HepG2 (cell line): Measurements from ENCODE around the gene CHKA. TPM values are rescaled to one million over a fixed set of nuclear protein-coding genes. Genes with fewer than 3 reads are reported as not detected.
A peak's percentile ranks its signal among the peaks of the same experiment; 100 is the strongest.

ENCODE experiments used
- ARID3A ChIP-seq: IDR thresholded peaks from 2 replicates; pipeline ENCODE4 v1.6.1; 2012; ENCODE audit warnings: low read depth, low read length, improper control_type of control experiment
- CHD4 ChIP-seq: fragments of 200-600 bp; sonication (generic); IDR thresholded peaks from 2 replicates; pipeline ENCODE4 v1.7.0; 2017; ENCODE audit warnings: mild to moderate bottlenecking, low read length, borderline replicate concordance
- DR1 ChIP-seq: sonication (generic); formaldehyde crosslinking; IDR thresholded peaks from 2 replicates; pipeline ENCODE4 v1.8.0; 2021; ENCODE audit warnings: mild to moderate bottlenecking, missing genetic modification reagents, inconsistent platforms
- DZIP1 ChIP-seq: sonication (generic); formaldehyde crosslinking; IDR thresholded peaks from 2 replicates; pipeline ENCODE4 v1.5.0; 2020; ENCODE audit warnings: mild to moderate bottlenecking, missing genetic modification reagents
- ELF3 ChIP-seq: IDR thresholded peaks from 2 replicates; pipeline ENCODE4 v1.6.1; 2016; ENCODE audit warnings: missing genetic modification reagents, missing compliant biosample characterization
- GATAD1 ChIP-seq: IDR thresholded peaks from 2 replicates; pipeline ENCODE4 v1.6.1; 2016; ENCODE audit warnings: missing genetic modification reagents, missing compliant biosample characterization
- KDM1A ChIP-seq: IDR thresholded peaks from 2 replicates; pipeline ENCODE4 v1.6.1; 2016; ENCODE audit warnings: missing compliant biosample characterization
- KDM4B ChIP-seq: sonication (generic); formaldehyde crosslinking; IDR thresholded peaks from 2 replicates; pipeline ENCODE4 v1.4.0; 2020; ENCODE audit warnings: missing genetic modification reagents
- POLR2A ChIP-seq, 2 experiments: IDR thresholded peaks; 2 replicates each; pipeline ENCODE4 v1.6.1; 2011; ENCODE audit warnings: low read depth in 2 of 2, low read length in 2 of 2, mild to moderate bottlenecking in 1 of 2, moderate library complexity in 1 of 2; ENCODE audit not compliant: insufficient read depth in 1 of 2
- RFX5 ChIP-seq: IDR thresholded peaks from 2 replicates; pipeline ENCODE4 v1.6.1; 2011; ENCODE audit warnings: low read depth, low read length, improper control_type of control experiment
- RNF219 ChIP-seq: sonication (generic); formaldehyde crosslinking; IDR thresholded peaks from 2 replicates; pipeline ENCODE4 v1.5.0; 2020; ENCODE audit warnings: mild to moderate bottlenecking, missing genetic modification reagents
- SATB2 ChIP-seq: sonication (generic); formaldehyde crosslinking; IDR thresholded peaks from 2 replicates; pipeline ENCODE4 v1.5.0; 2020; ENCODE audit warnings: missing genetic modification reagents
- SCMH1 ChIP-seq: sonication (generic); formaldehyde crosslinking; IDR thresholded peaks from 2 replicates; pipeline ENCODE4 v1.9.0; 2021; ENCODE audit warnings: missing genetic modification reagents, mild to moderate bottlenecking, borderline replicate concordance
- SOX13 ChIP-seq, 3 experiments: fragments of 450-650 bp in 1 of 3; sonication (generic) in 1 of 3; formaldehyde crosslinking in 1 of 3; IDR thresholded peaks in 2 of 3; conservative IDR thresholded peaks in 1 of 3; 2 replicates each; pipeline versions ENCODE4 v1.5.0 to v1.6.1; 2016 to 2020; ENCODE audit warnings: antibody characterized with exemption in 1 of 3, mild to moderate bottlenecking in 1 of 3, missing compliant biosample characterization in 1 of 3, missing genetic modification reagents in 1 of 3, moderate library complexity in 1 of 3
- SOX6 ChIP-seq, 2 experiments: fragments of 450-650 bp in 1 of 2; sonication (generic) in 1 of 2; formaldehyde crosslinking in 1 of 2; IDR thresholded peaks; 2 replicates each; pipeline versions ENCODE4 v1.4.0 to v1.6.1; 2017 to 2020; ENCODE audit warnings: antibody characterized with exemption in 1 of 2, mild to moderate bottlenecking in 1 of 2, missing genetic modification reagents in 1 of 2
- ZBTB7A ChIP-seq: sonication (generic); formaldehyde crosslinking; IDR thresholded peaks from 2 replicates; pipeline ENCODE4 v1.8.0; 2022; ENCODE audit warnings: mild to moderate bottlenecking, missing genetic modification reagents
- ZC3H13 ChIP-seq: sonication (generic); formaldehyde crosslinking; IDR thresholded peaks from 2 replicates; pipeline ENCODE4 v1.8.1; 2023; ENCODE audit warnings: mild to moderate bottlenecking, missing genetic modification reagents, moderate library complexity
- ZFP37 ChIP-seq: sonication (generic); formaldehyde crosslinking; IDR thresholded peaks from 2 replicates; pipeline ENCODE4 v1.4.0; 2020; ENCODE audit warnings: missing genetic modification reagents, borderline replicate concordance
- ZNF256 ChIP-seq: sonication (generic); formaldehyde crosslinking; conservative IDR thresholded peaks from 2 replicates; pipeline ENCODE4 v1.4.0; 2020; ENCODE audit warnings: missing genetic modification reagents
- ZNF280B ChIP-seq: sonication (generic); formaldehyde crosslinking; IDR thresholded peaks from 2 replicates; pipeline ENCODE4 v1.5.0; 2020; ENCODE audit warnings: missing genetic modification reagents, mild to moderate bottlenecking, borderline replicate concordance
- ZNF558 ChIP-seq: sonication (generic); formaldehyde crosslinking; IDR thresholded peaks from 2 replicates; pipeline ENCODE4 v1.9.0; 2022; ENCODE audit warnings: mild to moderate bottlenecking, missing genetic modification reagents, borderline replicate concordance
- polyA plus RNA-seq, 8 experiments: library from polyadenylated mRNA; depleted of rRNA in 3 of 8; stranded (reverse) in 7 of 8; unstranded in 1 of 8; fragments of >200 nt; fragmentation: Illumina TruSeq in 4 of 8; extraction: Trizol in 4 of 8; gene quantifications; 2 replicates each; pipeline versions ENCODE4 v1.2.1 to v1.2.3, GENCODE V29; 2011 to 2016; ENCODE audit warnings: low read depth in 4 of 8, missing spikeins in 1 of 8, mixed read lengths in 1 of 8; ENCODE audit not compliant: insufficient read depth in 1 of 8
- total RNA-seq, 5 experiments: library from RNA; depleted of rRNA; stranded (reverse); fragments of >200 nt; fragmentation: Illumina TruSeq; extraction: Trizol; gene quantifications; 2 replicates each; pipeline ENCODE4 v1.2.3, GENCODE V29; 2016; ENCODE audit warnings: low read depth in 1 of 5

Gene CHKA
- total and polyA plus RNA-seq, 2 of the 13 experiments (the other 11 are each of a cell fraction or from before 2014, with no cell fraction given): 71.6 to 92.7 TPM

- TF ChIP-seq SOX13 (IDR thresholded peaks at IDR 0.05) (peak; percentile 40; the same call in 1 of the 2 replicates), SOX13 (CRISPR knock-in tag; conservative IDR thresholded peaks at IDR 0.05 in 1 of 2, IDR thresholded peaks at IDR 0.05 in 1 of 2) (peak in 1 of 2 experiments; percentile 77; a peak in 2 of 4 replicates), ELF3 (peak; percentile 80), POLR2A (IDR thresholded peaks at IDR 0.05; ENCODE audit: insufficient read depth in 1 of 2, low read depth in 2 of 2, low read length in 2 of 2) (peak; percentile 40 to 57; a peak in 3 of 4 replicates), DZIP1 (CRISPR knock-in tag) (peak; percentile 34; the same call in 1 of the 2 replicates), KDM4B (peak; percentile 78; the same call in 1 of the 2 replicates), ZNF280B (CRISPR knock-in tag) (peak; percentile 15; the same call in 1 of the 2 replicates), ZC3H13 (CRISPR knock-in tag) (no peak), KDM1A (CRISPR knock-in tag) (peak; percentile 64; the same call in 1 of the 2 replicates), DR1 (CRISPR knock-in tag) (no peak), ZNF558 (CRISPR knock-in tag) (no peak), SCMH1 (CRISPR knock-in tag) (no peak), SOX6 (IDR thresholded peaks at IDR 0.05) (no peak), SOX6 (CRISPR knock-in tag; IDR thresholded peaks at IDR 0.05) (peak; percentile 92), ZBTB7A (CRISPR knock-in tag) (peak; percentile 87), CHD4 (peak; percentile 23; the same call in 1 of the 2 replicates), ZNF256 (CRISPR knock-in tag) (no peak), SATB2 (CRISPR knock-in tag) (no peak), ARID3A (no peak), RFX5 (no peak), RNF219 (no peak; the same call in 1 of the 2 replicates), ZFP37 (CRISPR knock-in tag) (0 out of 2 replicates have a peak, but pooled peaks have one; percentile 58), GATAD1 (peak; percentile 67)
Measured at GRCh38 chr11:68145120-68145866, 24.1 kb upstream of the CHKA start (continued).
